G401.6 (cell line): ENCODE results near the gene IPO9.
"Not testable (repeated sequence)": the region's sequence is repeated elsewhere in the genome, so short reads cannot be mapped to it uniquely, and the experiment has no call there.

Experiments
- FAIRE-seq: peaks from 2 replicates; lab custom pipeline; 2012; peaks lifted over from hg19 to GRCh38; lab: Jason Lieb, UNC

Gene IPO9

GRCh38 chr1:201889090-201889968, 60.4 kb downstream of the IPO9 start:
- no peak for FAIRE-seq

GRCh38 chr1:201890223-201890622, 61.3 kb downstream of the IPO9 start:
- FAIRE-seq, result no peak

GRCh38 chr1:201890806-201891450, 62.0 kb downstream of the IPO9 start:
- FAIRE-seq, result no peak

- FAIRE-seq, result no peak
Measured at GRCh38 chr1:201891451-201892045, 62.6 kb downstream of the IPO9 start.

GRCh38 chr1:201892211-201892610, 63.3 kb downstream of the IPO9 start:
- FAIRE-seq, result no peak

- no peak for FAIRE-seq
Measured at GRCh38 chr1:201893431-201893830, 64.5 kb downstream of the IPO9 start.

GRCh38 chr1:201894343-201895119, 65.6 kb downstream of the IPO9 start:
- FAIRE-seq, result no peak

GRCh38 chr1:201895120-201895665, 66.2 kb downstream of the IPO9 start:
- FAIRE-seq, result no peak

GRCh38 chr1:201895913-201896807, 67.2 kb downstream of the IPO9 start:
- FAIRE-seq, result peak; percentile 82

- FAIRE-seq, result no peak
Measured at GRCh38 chr1:201896951-201897391, 68.0 kb downstream of the IPO9 start.

GRCh38 chr1:201898240-201898894, 69.4 kb downstream of the IPO9 start:
- FAIRE-seq, result no peak

GRCh38 chr1:201898992-201899391, 70.0 kb downstream of the IPO9 start:
- FAIRE-seq, result no peak

- no peak for FAIRE-seq
Measured at GRCh38 chr1:201899683-201900429, 70.9 kb downstream of the IPO9 start.

- no peak for FAIRE-seq
Measured at GRCh38 chr1:201900476-201900875, 71.5 kb downstream of the IPO9 start.

GRCh38 chr1:201901036-201901435, 72.1 kb downstream of the IPO9 start:
- FAIRE-seq, result not testable (repeated sequence)

- no peak for FAIRE-seq
Measured at GRCh38 chr1:201902198-201902597, 73.2 kb downstream of the IPO9 start.

GRCh38 chr1:201903135-201903534, 74.2 kb downstream of the IPO9 start:
- FAIRE-seq, result no peak

GRCh38 chr1:201904579-201904978, 75.6 kb downstream of the IPO9 start:
- FAIRE-seq, result no peak

GRCh38 chr1:201905234-201905890, 76.4 kb downstream of the IPO9 start:
- FAIRE-seq, result no peak
